Cerebellar nuclear complex (tissue), 1 donor: ENCODE data around the gene RAD50.
"Not testable (repeated sequence)": the region's sequence is repeated elsewhere in the genome, so short reads cannot be mapped to it uniquely, and the experiment has no call there.

Experiments
- DNase-seq, 2 experiments: peaks; one replicate each; lab custom pipeline; 2025; lab: John Stamatoyannopoulos, UW

Gene RAD50

DNA sequence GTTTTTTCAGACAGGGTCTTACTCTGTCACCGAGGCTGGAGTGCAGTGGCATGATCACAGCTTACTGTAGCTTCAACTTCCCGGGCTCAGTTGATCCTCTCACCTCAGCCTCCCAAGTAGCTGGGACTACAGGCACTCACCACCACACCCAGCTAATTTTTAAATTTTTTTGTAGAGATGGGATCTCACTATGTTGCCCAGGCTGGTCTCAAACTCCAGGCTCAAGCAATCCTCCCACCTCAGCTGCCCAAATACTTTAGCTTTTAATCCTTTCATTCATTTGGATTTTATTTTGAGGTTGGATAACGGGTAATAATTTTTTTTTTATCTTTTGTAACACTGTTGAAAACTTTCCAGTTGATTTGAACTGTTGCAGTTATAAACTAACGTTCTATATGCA is 76.8 kb downstream of the RAD50 start:
- not testable (repeated sequence) for DNase-seq

DNA sequence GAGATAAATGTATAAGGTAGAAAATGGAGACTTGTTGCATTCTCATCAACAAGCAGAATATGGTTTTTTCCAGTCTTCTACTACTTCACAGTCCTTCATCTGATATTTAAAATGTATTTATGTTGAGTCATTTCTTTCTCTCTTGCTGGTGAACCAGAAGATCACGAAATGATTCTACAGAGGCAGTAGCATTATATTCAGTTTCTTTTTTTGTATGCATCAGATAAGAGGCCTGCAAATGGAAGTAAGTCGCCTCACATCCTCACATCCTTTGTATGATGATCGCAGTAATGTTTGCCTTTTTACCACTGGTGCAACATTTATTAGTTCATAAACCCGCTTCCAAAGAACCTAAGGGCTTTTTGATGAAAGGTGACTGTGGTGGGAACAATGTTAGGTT is 79.1 kb downstream of the RAD50 start:
- DNase-seq = no peak

DNA sequence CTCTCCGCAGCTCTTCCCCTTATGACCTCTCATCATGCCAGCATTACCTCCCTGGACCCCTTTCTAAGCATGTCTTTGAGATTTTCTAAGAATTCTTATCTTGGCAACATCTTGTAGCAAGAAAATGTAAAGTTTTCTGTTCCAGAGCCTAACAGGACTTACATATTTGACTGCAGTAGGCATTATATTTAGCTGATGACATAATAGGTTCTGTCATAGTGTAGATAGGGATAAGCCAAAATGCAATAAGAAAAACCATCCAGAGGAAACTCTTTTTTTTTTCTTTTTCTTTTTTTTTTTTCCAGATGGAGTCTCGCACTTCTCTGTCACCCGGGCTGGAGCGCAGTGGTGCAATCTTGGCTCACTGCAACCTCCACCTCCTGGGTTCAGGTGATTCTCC is 80.5 kb downstream of the RAD50 start:
- no peak for DNase-seq

DNA sequence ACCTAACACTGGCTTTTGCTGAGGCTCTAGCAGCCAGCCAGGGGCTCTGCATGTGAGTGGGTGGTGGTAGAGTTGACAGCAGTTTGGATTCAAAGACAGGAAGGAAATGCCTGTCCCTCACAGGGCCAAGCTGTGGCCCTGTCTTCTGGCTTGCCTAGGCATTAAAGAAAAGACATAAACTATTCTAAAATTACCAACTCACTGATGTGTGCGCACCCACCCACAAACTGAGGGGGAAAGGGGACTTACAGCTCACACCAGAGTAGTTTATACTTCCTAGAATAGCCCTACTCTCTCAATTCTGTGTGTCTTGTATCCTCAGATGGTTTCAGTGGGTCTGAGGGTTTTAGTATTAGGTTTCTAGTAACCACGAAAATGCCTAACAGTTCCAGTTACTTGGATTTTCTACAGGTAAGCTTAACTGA is 82.9 kb downstream of the RAD50 start:
- DNase-seq = no peak

DNA sequence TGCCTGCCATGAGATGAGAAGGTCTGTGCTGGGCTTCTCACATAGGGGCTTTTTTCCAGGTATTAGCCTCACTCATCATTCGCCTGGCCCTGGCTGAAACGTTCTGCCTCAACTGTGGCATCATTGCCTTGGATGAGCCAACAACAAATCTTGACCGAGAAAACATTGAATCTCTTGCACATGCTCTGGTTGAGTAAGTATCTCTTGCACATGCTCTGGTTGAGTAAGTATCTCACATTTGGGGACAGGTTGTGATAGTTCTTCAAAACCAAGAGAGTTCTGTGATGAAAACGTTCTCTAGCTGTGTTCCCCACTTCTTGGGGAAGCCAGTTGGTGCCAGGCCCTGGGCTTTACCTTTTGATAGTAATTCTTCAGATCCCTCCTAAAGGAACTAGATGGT is 83.8 kb downstream of the RAD50 start:
- no peak for DNase-seq

DNA sequence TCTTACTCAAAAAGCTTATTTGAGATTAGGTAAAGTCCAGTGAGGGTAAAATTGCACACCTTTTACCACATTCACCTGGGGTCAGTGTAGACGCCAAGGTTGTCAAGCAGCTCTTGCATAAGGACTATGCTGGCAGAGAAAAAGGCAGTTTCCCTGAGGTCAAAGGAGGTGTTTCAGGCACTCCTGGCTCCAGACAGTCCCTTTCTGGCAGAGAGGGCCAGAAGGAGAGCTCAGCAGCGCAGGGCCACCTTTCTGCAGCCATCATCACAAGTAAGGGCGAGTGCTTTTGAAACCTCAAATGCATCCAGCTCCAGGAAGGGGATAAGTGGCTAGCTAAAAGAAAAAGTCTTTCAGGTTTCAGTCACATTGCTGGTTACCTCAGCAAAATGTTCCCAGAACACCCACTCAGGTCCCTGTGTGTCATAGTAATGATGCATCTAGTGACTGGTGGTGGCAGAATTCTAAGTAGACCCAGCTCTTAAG is 84.5 kb downstream of the RAD50 start:
- no peak for DNase-seq

DNA sequence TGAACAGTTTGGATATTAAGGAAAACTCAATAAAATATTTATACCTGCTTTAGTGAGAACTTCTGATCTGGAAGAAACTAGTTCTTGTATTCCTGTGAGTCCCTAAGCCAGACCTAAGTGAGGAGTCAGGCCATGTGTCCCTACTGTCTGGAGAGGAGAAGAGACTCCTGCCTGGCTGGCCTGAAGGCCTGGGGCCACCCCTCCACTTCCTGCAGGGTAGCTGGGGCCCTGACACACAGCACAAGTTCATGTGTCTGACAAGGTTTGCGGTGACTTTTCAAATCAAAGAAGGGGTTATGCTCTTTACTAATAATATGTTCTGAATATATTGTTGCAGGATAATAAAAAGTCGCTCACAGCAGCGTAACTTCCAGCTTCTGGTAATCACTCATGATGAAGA is 85.1 kb downstream of the RAD50 start:
- DNase-seq = no peak

DNA sequence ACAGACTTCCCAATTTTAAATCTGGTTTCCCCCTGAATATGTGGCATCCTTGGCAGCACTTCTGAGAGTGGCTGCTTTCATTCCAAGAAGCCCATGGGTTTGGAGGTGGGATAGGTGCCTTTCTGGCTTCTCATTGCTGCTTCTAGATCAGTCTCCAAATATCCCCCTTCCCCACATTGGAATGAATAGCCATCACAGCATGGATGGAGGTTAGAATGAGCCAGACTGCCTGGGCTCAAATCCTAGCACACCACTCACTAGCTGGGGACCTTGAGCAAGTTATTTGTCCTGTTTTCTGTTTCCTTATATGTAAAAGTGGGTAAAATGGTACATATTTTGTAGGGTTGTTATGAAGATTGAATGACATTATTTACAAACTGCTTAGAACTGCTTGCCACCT is 87.4 kb downstream of the RAD50 start:
- no peak for DNase-seq

DNA sequence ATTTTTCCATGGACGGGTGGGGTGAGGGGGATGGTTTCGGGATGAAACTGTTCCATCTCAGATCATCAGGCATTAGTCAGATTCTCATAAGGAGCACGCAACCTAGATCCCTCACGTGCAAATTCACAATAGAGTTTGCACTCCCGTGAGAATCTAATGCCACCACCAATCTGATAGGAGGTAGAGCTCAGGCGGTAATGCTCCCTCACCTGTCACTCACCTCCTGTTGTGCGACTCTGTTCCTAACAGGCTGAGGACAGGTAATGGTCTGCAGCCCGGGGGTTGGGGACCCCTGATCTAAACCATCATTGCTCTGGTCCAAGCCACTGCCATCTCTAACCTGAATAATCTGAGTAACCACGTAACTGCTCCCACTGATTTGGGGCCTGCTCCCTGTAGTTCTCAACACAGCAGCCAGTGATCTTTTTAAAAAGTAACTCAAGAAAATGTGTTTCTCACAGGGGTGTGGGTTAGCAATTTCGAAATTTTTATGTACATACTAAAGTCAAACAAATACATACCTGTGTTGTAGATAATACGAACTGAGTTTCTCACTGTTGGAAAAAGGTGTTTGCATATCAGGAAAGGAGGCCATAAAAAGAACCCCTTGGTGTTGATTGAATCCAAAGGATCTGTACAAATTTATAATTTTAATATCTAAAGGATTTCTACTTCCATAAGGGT is 89.9 kb downstream of the RAD50 start:
- DNase-seq = no peak

DNA sequence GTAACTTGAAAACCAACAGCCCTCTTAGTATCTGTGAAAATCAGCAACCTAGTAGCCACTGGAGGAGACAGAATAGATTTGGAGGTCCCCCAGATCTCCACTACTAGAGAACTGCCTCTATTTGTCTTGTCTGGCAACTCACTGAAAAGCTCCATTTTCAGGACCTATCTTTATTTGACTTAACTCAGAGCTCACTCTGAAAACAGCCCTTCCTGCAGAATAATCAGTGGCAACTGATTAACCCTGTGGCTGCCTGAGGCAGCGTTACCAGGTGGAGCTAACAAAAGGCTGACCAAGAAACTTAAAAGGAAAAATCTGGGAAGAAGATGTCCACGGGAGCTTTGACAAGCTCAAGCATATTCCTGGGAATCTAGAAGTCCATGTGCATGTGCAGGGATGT is 90.7 kb downstream of the RAD50 start:
- no peak for DNase-seq

DNA sequence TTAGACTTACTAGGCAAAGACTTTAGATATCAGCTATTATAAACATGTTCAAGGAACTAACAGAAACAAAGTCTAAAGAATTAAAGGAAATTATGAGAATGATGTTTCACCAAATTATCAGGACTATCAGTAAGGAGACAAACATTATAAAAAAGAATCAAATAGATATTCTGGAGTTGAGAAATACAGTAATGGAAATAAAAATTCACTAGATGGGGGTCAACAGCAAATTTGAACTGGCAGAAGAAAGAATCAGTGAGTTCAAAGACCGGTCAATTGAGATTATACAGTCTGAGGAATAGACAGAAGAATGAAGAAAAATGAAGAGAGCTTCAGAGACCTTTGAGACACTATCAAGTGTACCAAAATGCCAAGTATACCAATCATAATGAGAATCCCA is 91.6 kb downstream of the RAD50 start:
- DNase-seq = no peak

DNA sequence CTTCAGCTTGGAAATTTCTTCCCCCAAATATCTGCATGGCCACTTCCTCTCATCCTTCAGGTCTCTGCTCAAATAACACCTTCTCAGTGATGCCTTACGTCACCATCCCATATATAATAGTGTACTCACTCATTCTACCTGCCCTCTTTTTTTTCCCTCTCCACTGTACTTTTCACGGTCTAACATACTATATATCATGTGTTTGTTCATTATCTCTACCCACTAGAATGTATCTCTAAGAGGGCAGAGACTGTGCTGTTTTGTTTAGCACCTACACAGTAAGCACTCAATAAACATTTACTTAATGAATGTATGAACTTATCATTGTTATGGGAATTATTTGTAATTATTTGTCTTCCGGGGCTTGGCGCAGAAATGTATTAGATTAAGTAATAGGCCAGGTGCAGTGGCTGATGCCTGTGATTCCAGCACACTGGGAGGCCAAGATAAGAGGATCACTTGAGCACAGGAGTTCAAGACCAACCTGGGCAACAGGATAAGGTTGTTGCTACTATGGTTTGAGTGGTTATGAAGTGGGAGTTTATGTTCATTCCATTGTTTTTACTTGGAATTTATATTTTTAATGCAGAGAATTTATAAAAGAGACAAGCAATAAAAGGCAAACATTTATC is 95.2 kb downstream of the RAD50 start:
- DNase-seq = no peak

DNA sequence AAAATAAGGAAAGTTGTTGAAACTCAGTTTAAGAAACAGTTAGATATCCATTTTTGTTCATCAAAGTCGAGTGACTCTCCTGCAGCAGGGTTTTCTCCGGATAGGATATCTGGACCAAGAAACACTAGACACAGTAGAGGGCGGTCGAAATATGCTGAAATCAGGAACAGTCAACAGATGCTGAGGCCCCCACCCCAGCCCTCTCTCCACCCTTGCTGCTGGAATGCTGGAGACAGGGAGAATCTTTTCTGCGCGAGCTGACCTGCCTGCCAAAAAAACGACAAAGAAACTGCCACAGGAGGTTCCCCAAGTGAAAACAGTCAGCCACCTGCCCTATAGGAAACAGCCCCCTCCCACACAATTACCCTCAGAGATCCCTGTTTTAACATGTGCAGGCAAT is 96.9 kb downstream of the RAD50 start:
- no peak for DNase-seq

DNA sequence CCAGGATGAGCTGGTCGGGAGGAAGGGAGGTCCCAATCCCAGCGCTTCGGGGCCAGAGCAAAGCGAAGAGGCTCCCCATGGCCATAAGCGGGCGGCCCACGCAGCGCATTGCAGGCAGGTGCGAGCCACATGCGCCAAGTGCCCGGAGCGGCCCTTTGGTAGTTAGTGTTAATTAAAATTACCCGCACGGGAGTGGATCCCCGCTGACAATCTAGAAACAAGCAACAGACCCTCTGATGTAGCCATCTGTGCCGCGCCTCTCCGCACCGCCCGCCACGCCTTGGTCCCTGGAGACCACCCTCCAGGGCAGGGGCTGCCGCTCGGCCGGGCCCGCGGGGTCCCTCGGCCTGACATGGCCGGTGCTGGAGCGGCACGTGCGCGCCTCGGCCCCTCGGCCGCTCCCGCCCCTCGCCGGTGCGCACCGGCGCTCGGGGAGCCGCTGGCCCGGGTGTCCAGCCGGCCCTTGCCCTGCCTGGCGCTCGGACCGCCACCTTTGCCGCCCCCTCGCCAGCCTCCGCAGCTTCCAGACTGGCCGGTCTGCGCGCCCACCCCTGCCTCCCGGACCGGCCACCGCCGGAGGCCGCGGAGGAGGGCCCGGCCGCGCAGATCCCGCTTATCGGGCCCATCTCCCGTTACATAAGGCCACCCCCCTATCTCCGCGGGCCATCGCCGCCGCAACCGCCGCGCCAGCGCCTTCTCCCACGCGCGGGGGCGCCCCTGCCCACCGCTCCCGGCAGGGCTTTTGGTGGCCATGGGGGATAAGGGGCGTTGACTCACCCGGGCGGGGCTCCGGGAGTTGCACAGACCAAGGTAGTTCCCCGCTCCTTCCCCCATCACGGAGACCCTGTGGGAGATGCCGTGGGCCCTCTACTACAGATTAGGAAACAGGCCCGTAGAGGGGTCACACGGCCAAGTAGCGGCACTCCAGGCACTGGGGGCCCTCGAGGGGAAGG is 99.3 kb downstream of the RAD50 start:
- no peak for DNase-seq

DNA sequence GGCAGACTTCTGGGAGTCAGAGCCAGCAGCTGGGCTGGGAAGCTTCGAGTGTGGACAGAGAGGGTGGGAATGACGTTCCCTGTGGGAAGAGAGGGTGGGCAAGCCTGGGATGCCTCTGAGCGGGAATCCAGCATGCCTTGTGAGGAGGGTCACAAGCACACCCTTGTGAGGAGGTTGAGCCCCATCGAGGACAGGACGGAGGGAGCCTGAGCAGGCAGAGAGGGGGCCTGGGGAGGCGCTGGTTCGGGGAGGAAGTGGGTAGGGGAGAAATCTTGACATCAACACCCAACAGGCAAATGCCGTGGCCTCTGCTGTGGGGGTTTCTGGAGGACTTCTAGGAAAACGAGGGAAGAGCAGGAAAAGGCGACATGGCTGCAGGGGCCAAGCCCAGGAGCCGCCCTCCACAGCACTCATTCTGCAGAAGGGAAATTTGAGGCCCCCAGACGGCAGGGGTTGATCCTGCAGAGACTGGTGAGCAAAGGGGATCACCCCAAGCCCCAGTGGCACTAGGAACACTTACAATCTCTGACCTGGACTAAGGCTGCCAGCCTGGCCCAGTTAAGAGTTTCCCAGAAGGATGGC is 100.1 kb downstream of the RAD50 start:
- DNase-seq = no peak

DNA sequence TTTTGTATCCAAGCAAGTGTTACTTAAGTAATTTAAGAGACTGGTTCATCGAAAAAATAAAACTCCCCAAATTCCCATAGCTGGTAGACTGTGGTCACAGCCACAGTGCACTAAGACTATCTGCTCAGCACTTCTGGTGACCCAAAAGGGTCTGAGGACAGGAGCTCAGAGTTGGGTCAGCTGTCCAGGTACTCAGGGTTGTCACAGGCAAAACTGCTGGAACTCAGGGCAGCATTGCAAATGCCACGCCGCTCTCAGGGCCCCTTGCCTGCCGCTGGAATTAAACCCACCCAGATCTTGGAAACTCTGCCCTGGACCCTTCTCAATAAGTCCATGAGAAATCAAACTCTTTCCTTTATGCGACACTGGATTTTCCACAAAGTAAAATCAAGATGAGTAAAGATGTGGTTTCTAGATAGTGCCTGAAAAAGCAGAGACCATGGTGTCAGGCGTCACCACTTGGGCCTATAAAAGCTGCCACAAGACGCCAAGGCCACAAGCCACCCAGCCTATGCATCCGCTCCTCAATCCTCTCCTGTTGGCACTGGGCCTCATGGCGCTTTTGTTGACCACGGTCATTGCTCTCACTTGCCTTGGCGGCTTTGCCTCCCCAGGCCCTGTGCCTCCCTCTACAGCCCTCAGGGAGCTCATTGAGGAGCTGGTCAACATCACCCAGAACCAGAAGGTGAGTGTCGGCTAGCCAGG is 101.1 kb downstream of the RAD50 start, which contains the start of gene IL13:
TSS of gene IL13 (plus strand) at position 498 of the 705 bp plus-strand sequence. CDS start at position 512, 14 bp downstream.
- DNase-seq = no peak

DNA sequence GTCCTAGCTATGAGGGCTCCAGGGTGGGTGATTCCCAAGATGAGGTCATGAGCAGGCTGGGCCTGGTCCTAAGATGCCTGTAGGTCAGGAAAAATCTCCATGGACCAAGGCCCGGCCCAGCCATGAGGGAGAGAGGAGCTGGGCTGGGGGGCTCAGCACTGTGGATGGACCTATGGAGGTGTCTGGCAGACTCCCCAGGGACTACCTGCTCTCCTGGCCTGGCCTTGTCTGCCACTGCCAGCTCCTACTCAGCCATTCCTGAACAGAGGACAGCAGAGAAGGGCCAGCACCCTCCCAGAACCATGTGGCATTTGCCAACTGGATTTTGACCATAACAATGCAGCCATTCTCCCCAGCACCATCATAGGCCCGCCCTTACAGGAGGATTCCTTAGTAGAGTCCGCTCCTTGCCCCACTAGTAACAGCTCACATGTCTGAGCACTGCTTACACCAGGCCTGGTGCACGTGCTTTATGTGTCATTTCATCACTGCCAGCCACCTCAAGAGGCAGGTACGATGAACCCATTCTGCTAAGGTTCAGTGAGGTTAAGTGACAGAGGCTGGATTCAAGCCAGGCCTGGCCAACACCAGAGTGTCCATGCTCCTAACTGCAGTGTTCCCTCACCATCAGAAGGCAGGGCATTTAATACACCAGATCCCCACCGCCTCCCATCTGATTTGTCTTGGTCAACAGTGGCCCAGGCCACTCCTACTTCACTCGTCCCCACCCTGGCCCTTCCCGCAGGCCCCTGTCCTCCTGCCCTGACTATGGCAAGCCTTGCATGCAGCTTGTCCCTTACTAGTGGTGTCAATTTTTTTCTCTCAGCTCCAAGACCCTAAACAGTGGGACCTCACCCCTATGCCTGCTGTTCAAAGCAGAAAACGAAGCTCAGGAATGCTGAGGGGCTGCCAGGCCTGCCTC is 101.9 kb downstream of the RAD50 start:
- no peak for DNase-seq

DNA sequence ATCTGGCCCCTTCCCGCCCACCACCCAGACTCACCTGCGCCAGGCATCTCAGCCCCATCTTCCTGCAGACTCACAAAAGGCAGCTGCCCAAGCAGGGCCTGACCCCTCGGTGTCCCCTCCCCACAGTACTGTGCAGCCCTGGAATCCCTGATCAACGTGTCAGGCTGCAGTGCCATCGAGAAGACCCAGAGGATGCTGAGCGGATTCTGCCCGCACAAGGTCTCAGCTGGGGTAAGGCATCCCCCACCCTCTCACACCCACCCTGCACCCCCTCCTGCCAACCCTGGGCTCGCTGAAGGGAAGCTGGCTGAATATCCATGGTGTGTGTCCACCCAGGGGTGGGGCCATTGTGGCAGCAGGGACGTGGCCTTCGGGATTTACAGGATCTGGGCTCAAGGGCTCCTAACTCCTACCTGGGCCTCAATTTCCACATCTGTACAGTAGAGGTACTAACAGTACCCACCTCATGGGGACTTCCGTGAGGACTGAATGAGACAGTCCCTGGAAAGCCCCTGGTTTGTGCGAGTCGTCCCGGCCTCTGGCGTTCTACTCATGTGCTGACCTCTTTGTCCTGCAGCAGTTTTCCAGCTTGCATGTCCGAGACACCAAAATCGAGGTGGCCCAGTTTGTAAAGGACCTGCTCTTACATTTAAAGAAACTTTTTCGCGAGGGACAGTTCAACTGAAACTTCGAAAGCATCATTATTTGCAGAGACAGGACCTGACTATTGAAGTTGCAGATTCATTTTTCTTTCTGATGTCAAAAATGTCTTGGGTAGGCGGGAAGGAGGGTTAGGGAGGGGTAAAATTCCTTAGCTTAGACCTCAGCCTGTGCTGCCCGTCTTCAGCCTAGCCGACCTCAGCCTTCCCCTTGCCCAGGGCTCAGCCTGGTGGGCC is 103.1 kb downstream of the RAD50 start:
- no peak for DNase-seq

DNA sequence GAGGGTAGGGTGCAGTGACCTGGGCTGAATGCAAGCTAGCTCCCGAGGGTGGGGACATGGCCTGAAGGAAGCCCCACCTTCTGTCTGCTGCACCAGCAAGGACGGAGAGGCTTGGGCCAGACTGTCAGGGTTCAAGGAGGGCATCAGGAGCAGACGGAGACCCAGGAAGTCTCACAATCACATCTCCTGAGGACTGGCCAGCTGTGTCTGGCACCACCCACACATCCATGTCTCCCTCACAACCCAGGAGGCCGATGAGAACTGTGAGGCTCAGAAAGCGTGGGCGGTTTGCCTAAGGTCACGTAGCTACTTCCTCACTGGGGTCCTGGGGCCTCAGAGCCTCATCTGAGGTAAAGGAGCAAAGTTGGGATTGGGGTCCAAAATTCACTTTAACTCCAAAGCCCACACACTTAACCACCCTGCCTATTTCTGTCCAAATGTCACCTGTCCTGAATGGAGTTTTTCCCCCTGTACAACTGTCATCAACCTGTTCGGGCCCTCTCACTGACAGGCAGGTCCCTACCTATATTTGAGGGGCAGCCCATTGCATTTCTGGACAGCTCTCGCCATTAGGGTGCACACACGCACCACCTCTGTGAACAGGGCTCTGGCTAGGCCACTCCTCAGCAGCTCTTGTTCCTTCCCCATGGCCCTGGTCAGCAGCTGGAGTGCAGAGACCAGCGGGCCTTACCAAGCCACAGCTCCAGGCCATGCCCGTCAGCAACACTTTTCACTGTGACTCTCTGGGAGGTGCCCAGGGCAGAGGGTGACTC is 104.6 kb downstream of the RAD50 start:
- no peak for DNase-seq
